Measurements from ENCODE around the gene ZMYM5.
"Not testable (repeated sequence)": the region's sequence is repeated elsewhere in the genome, so short reads cannot be mapped to it uniquely, and the experiment has no call there.

ZMYM5 gene

GRCh38 chr13:19863323-19864023 lies at the start of gene ZMYM5:
Gene ZMYM5 (minus strand): TSS chr13:19863649. CDS start chr13:19852180, 11,469 bp downstream.
- peak; percentile 98 for DNase-seq

GRCh38 chr13:19910336-19911072 lies 47.1 kb upstream of the ZMYM5 start:
- no peak for DNase-seq

- no peak for DNase-seq
These were observed 45.0 kb upstream of the ZMYM5 start for GRCh38 chr13:19908350-19908986.

- not testable (repeated sequence) for DNase-seq
These were observed 42.2 kb upstream of the ZMYM5 start for GRCh38 chr13:19905487-19906195.

GRCh38 chr13:19890030-19890429 lies 26.6 kb upstream of the ZMYM5 start:
- DNase-seq = no peak

GRCh38 chr13:19888799-19889198 lies 25.4 kb upstream of the ZMYM5 start:
- DNase-seq = no peak

GRCh38 chr13:19882231-19882630 lies 18.8 kb upstream of the ZMYM5 start:
- no peak for DNase-seq

- no peak for DNase-seq
These were observed 18.2 kb upstream of the ZMYM5 start for GRCh38 chr13:19881641-19882040.

- peak; percentile 85 for DNase-seq
These were observed 1.4 kb upstream of the ZMYM5 start for GRCh38 chr13:19864746-19865309.

- DNase-seq = peak; percentile 71
These were observed 736 bp upstream of the ZMYM5 start for GRCh38 chr13:19864024-19864745.

GRCh38 chr13:19862481-19863313 lies 752 bp downstream of the ZMYM5 start:
- peak; percentile 64 for DNase-seq

- DNase-seq = no peak
These were observed 1.7 kb downstream of the ZMYM5 start for GRCh38 chr13:19861762-19862161.

- no peak for DNase-seq
These were observed 2.4 kb downstream of the ZMYM5 start for GRCh38 chr13:19860884-19861655.

- not testable (repeated sequence) for DNase-seq
These were observed 5.8 kb downstream of the ZMYM5 start for GRCh38 chr13:19857637-19858036.

- no peak for DNase-seq
These were observed 10.7 kb downstream of the ZMYM5 start for GRCh38 chr13:19852766-19853165.

GRCh38 chr13:19845758-19846157 lies 17.7 kb downstream of the ZMYM5 start:
- peak; percentile 31 for DNase-seq

GRCh38 chr13:19838865-19839275 lies 24.6 kb downstream of the ZMYM5 start:
- no peak for DNase-seq

- no peak for DNase-seq
These were observed 27.0 kb downstream of the ZMYM5 start for GRCh38 chr13:19836472-19836871.

GRCh38 chr13:19834704-19835103 lies 28.7 kb downstream of the ZMYM5 start:
- no peak for DNase-seq

- DNase-seq = no peak
These were observed 40.8 kb downstream of the ZMYM5 start for GRCh38 chr13:19822673-19823072.
